GM08714 (cell line): ENCODE data around the gene SV2C.

Experiments used
- H3K4me3 ChIP-seq: fragments of 200-500 bp; sonication (Bioruptor generic); 2 replicates; pipeline ENCODE4 v1.5.1; 2014; ENCODE audit warnings: mild to moderate bottlenecking, low read length, inconsistent platforms
- ZNF274 ChIP-seq: IDR thresholded peaks from 2 replicates; pipeline ENCODE4 v1.6.1; 2012; ENCODE audit warnings: mild to moderate bottlenecking, low read depth, low read length

The SV2C gene

DNA sequence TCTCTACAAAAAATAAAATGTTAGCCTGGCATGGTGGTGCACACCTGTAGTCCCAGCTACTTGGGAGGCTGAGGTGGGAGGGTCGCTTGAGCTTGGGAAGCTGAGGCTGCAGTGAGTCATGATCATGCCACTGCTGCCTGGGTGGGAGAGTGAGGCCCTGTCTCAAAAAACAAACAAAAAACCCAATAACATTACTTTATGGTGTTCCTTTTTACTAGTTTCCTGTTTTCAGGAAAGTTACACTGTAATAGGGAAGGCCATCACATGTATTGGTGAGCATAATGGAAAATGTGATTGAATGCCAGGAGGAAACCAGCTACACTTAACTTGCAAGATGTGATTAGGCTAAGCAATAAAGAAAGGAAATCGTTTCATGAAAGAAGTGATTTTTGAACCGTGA is 42.7 kb downstream of the SV2C start:
- TF ChIP-seq ZNF274 = no peak
- H3K4me3 ChIP-seq = no peak overlapping the region

DNA sequence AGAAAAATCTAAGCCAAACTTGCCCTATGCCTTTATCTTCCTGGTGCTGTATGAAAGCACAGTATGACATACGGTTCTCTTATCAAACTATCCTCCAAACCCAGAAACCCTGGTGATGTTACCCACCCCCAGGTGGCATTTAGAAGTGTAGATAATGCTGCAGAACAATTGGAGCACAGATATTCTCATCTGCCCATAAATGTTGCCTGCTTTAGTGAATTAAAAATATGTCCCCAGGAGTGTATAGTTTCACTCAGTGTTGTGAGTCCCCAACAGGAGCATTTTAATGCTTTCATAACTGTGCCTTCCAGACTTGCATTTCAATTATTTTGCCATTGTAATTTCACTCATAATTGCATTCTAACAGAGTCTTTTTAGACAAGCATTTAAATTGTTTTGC is 50.8 kb downstream of the SV2C start:
- no peak for TF ChIP-seq ZNF274
- no peak overlapping the region for H3K4me3 ChIP-seq

DNA sequence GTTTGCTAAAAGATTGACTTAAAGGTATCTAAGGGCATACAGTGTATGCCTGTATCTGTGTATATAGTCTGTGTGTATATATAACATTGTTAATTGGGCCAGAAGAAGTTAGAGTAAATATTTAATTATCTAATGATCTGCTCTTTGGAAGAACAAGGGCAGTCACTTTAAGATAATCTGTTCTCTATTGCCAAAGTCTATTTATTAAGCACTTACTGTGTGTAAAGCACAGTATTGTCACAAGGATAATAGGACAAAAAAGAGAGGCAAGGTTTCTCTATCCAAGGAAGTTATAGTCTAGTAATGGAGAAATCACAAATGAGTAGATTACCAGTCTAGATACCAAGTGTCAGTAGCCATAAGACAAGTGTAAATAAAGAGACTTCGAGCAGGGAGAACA is 51.5 kb downstream of the SV2C start:
- TF ChIP-seq ZNF274 = no peak
- H3K4me3 ChIP-seq = no peak overlapping the region

GRCh38 chr5:76137887-76138542 is 54.8 kb downstream of the SV2C start:
- H3K4me3 ChIP-seq = no peak overlapping the region
- no peak for TF ChIP-seq ZNF274

DNA sequence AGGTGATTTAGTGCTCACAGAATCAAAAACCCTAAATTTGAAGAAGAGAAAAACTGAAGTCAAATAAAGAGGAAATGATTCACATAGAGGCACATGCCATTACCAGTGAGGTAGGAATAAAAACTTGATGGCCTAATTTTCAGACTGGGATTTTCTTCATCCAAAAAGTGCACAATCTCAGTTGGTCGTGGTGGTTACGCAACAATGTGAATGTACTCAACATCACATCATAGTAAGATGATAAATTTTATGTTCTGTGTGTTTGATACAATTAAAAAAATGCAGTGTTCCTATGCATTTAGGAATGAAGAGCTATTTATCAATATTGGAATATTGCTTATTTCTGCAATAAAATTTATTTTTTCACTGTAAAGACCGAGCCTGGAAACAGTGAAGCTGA is 60.7 kb downstream of the SV2C start:
- no peak for TF ChIP-seq ZNF274
- H3K4me3 ChIP-seq = no peak overlapping the region

DNA sequence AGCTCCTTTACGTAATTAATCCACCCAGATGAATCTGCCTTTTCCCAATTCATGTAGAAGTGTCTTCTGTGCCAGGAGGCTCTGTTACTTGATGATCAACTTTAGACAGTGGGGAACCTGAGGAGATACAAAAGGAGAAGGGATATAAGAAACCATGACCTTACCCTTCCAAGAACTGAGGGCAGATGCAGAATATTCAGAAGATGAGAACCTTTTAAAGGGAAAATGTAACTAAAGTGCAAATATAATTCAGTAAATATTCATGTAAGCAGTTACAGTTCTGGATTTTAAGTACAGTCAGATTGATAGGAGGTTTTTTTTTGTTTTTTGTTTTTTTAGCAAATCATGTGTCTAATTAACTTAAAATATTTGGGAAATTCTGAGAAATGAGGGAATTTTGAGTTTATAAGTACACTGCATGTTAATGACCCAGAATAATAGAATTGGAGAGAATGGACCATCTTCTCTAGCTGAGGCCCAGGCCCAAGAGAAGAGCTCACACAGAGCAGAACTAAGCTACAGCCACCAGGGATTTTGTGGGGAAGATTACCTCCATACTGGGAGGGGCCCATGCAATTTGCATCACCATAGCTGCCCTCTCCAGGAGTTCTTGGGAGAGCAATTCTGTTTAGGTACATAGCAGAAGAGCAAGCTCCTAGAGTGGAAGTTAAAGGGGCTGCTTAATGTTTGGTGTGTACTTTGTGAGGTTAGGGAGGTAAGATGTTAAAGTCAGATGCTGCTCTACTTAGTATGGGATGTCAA is 61.5 kb downstream of the SV2C start:
- TF ChIP-seq ZNF274 = no peak
- no peak overlapping the region for H3K4me3 ChIP-seq

DNA sequence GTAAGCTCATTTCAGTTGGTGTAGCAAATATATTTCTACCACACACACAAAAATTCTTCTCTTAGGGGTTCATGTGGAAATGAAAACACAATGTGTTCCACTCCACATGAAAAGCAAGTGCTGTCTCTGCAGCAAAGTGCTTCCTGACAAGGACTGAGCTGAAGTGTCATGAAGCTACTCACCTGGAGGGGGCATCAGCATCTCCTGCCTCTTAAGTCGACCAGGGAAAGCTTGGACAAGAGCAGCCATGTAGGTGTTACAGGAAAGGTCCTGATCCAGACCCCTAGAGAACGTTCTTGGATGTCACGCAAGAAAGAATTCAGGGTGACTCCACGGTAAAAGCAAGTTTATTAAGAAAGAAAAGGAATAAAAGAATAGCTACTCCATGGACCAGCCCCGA is 62.8 kb downstream of the SV2C start:
- TF ChIP-seq ZNF274 = no peak

GRCh38 chr5:76149636-76150035 is 66.5 kb downstream of the SV2C start:
- no peak overlapping the region for H3K4me3 ChIP-seq
- TF ChIP-seq ZNF274 = no peak

More for the DNA sequence above, 62.8 kb downstream of the SV2C start:
- H3K4me3 ChIP-seq = no peak overlapping the region

- no peak for TF ChIP-seq ZNF274
- H3K4me3 ChIP-seq = no peak overlapping the region
Measured at GRCh38 chr5:76152161-76152560, 69.0 kb downstream of the SV2C start.

DNA sequence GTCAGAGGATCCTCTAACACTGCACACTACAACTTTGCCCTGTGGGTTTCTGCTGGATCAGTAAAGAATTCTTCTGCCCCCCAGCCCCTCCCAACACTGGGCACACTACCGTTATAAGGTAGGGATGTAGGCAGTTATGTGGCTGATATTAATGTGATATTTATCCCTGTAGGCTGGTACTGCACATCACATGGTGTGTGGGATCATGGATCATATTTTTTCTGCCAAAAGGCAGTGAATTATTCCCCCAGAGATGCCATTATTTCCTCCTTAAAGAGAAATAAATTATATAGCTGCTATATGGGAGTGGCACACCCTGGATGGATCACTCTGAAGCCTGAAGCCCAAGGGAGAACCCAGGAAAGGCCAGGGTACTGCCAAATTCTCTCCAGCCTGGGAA is 69.5 kb downstream of the SV2C start:
- no peak overlapping the region for H3K4me3 ChIP-seq
- no peak for TF ChIP-seq ZNF274

- no peak overlapping the region for H3K4me3 ChIP-seq
Measured at GRCh38 chr5:76153271-76153670, 70.1 kb downstream of the SV2C start.

DNA sequence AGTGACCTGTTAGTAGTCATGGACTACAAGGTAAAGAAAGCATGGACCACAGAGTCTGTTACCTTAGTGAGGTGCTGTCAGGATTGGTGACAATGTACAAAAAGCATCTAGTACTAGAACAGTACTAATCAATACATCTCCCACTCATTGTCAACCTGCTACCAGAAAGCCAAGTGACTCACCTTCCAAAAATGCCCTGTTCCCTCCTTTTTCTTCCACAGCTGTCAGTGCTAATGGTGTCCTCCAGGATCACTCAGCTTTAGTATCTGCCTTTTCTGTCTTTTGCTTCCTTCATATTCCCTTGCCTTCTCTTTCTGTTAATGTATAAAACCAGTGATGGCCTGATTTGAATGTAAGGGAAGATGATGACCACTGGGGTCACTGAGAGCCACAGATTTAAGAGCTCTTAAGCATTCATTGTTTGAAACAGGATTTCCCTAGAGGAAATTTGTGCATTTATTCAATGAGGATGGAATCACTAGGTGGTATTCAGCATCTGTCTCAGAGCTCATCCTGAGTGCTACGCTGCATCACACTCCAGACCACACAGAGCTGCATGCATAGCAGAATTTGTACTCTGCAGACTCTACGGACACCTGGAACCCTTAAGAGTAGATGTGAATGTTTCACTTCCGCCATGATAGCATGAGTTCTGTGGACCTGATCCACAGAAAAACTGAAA is 71.0 kb downstream of the SV2C start:
- no peak for TF ChIP-seq ZNF274
- H3K4me3 ChIP-seq = no peak overlapping the region

More at GRCh38 chr5:76153271-76153670, 70.1 kb downstream of the SV2C start:
- TF ChIP-seq ZNF274 = no peak

- no peak for TF ChIP-seq ZNF274
- H3K4me3 ChIP-seq = no peak overlapping the region
Measured at GRCh38 chr5:76155536-76155935, 72.4 kb downstream of the SV2C start.

- H3K4me3 ChIP-seq = no peak overlapping the region
- TF ChIP-seq ZNF274 = no peak
Measured at GRCh38 chr5:76162335-76162734, 79.2 kb downstream of the SV2C start.

DNA sequence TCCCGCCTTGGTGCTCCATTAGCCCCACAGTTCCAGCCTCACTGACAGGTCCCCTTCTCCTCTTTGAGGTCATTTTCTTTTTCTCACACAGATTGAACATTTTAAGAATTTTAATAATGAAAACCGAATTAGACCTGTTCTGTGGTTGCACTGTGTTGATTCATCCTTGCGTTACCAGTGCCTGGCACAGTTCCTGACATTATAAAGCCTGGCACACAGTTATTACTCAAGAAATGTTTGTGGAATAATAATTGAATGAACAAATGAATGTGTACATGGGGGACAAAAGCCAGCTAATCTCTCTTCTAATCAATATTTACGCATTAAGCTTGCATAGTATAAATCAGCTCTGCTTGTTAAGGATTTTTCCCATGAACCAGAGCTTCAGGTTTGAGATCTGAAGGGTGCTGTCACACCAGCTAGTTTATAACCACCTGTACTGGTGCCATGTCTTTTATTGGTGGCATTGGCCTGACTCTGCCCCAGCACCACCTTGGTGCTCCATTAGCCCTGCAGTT is 80.0 kb downstream of the SV2C start:
- TF ChIP-seq ZNF274 = no peak

More for the DNA sequence above, 80.0 kb downstream of the SV2C start:
- no peak overlapping the region for H3K4me3 ChIP-seq
